HTR-8/SVneo (cell line): ENCODE measurements around the gene STING1.

ENCODE experiments used
- DNase-seq: peaks from one replicate; pipeline ENCODE4 v3.0.0; 2011; ENCODE audit warnings: low spot score, mixed read lengths; ENCODE audit not compliant: insufficient read length
- FAIRE-seq: peaks from 2 replicates; lab custom pipeline; 2011; peaks lifted over from hg19 to GRCh38; lab: Jason Lieb, UNC

Gene STING1

GRCh38 chr5:139472386-139473030 lies 10.1 kb downstream of the STING1 start:
- no peak for FAIRE-seq
- DNase-seq, result no peak

- no peak for DNase-seq
- no peak for FAIRE-seq
Measured at GRCh38 chr5:139470821-139471300, 11.7 kb downstream of the STING1 start, which contains the start of gene SMIM33. Gene SMIM33 (plus strand): TSS chr5:139471004. CDS start chr5:139471122, 118 bp downstream.

- no peak for DNase-seq
- peak; percentile 4 for FAIRE-seq
Measured at GRCh38 chr5:139468421-139468931, 14.1 kb downstream of the STING1 start.

DNA sequence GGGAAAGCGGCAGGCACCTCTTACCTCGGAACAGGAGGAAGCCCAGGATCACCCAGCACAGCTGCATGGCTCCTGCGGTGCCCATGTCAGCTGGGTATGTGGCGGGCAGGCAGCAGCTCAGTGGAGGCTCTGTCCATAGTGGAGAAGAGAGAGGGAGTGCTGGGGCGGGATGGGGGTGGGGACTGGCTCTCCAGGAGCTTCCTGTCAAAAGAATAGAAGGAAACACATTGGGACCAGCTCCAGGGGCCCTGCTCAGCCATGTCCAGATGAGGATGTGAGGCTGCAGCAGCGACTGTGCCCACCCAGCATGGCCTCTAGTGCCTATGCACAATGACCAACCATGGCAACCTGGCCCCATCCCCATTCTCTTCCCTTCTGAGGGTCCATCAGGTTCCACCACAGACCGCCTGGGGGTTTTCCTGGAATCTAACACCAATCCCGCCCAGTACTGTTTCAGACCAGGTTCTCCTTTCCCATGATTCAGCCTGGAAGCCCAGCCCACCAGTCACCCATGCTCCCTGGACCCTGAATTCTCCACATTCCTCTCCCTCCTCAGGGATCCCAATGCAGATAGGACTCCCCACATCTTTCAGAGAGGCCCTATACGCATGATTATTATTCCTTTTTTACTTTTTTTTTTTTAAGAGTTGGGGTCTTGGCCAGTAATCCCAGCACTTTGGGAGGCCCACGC lies 19.8 kb downstream of the STING1 start, which contains the start of gene ECSCR:
Gene ECSCR (minus strand): TSS at position 158 of the 691 bp plus-strand sequence. CDS start 73 bp downstream, at position 85.
- DNase-seq (no peak), FAIRE-seq (no peak)

DNA sequence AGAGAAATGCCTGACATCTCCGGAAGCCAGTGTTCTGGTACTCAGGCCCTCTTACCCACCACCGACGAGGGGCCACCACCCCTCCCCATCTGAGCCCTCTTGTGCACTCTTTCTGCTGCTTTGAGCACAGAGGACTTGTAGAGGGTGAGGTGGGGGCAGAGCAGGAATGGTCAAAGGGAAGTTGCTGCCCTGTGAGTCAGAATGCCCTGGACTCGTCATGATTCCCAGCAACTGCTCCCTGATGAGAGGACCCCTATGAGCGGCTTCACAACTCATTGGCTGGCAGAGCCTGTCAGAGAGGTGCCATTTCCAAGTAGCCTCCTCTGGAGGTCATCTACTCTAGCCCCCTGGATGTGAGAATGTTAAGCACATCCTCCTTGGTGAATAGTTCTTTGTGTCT lies 20.9 kb downstream of the STING1 start:
- DNase-seq (no peak), FAIRE-seq (no peak)

DNA sequence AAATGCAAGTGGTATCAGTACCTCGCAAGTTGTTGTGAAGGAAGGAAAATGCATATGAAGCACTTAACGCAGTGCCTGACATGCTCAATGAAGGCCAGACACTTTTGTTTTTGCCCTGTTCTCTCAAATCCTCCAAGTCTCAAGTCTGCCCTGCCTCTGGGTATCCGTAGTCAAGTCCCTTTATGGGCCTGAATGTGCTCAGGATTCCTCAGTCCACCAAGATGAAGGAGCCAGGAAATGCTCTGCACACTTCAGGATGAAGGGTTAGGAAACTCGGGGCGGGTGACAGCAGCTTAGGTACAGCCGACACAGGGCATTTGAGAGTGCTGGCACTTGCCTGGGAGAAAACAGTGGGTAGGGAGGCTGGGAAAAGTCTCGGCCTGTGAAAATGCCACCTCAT lies 21.4 kb downstream of the STING1 start:
- no peak for FAIRE-seq
- DNase-seq, result no peak

DNA sequence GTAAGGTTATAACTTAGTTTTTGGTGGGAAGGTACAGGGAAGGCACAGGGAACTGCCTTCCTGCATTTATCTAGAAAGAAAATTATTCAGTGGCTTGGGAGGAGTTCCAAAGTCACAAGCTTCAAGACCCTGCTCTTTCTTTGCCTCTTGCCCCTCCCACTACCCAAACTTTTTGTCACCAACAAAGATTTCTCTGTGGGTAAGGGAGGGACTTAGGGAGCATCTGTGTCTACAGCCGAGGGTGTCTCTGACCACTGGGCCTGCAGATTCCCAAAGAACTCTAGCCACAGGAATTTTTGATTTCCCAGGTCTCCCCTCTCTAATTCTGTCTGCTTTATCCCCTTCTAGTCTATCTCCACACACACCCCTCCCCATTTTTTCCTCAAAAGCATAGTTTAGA lies 22.1 kb downstream of the STING1 start:
- FAIRE-seq (no peak), DNase-seq (no peak)

DNA sequence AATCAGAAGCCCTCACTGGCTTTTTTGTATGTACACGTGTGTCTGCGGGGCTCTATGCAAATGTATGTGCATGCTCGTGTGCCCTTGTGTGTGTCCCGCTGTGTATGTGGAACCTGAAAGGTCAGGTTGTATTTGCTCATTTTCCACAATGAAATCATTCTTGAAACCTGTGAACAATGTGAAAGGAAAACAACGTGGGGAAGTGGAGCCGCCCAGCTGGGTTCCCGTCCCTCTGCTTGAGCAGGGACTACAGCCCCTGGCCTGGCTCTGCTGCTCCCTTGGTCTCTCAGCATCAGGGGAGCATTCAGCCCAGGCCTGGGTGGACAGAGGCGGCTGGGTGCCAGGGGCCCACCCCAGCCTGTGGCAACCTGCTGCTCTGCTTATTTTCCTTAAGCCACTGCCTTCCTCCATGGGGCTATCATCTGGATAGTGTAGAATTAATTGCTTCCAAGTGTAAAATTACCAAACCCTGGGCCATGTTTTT lies 23.1 kb downstream of the STING1 start:
- DNase-seq, result no peak
- no peak for FAIRE-seq

- FAIRE-seq (no peak), DNase-seq (no peak)
Measured at GRCh38 chr5:139458580-139459407, 23.8 kb downstream of the STING1 start.

DNA sequence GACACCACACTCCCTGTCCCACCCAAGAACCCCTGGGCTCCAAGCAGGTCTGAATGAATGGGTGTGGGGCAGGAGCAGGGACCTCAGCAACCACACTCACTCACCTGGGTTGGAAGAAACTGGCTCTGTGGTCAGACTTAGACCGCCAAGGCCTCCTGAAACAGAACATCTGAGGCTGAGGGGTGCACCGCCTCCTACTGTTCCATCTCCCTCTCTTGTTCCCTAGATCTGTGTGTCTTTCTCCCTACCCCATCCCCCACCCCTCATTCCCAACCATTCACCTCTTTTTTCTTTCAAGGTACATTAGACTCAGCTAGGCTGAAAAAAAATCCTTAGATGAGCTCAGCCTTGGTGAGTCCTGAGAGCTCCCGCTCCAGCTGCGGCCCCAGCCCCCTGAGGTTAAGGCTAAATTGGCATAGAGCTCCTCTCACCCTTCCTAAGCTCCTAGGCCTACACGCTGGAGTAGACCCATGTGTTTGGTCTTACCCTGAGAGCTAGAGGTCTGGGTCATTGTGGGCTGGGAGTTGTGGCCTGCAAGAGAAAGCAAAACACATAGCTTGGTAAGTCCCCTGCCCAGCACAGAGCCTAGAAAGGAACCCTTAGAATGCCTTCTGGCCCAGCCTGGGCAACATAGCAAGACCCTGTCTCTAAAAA lies 24.8 kb downstream of the STING1 start:
- FAIRE-seq, result no peak

GRCh38 chr5:139457241-139457640 lies 25.3 kb downstream of the STING1 start:
- FAIRE-seq (no peak), DNase-seq (no peak)

More for the DNA sequence above, 24.8 kb downstream of the STING1 start:
- DNase-seq, result no peak

- DNase-seq, result no peak
- no peak for FAIRE-seq
Measured at GRCh38 chr5:139456776-139457175, 25.8 kb downstream of the STING1 start.

GRCh38 chr5:139454568-139455290 lies 27.8 kb downstream of the STING1 start:
- no peak for FAIRE-seq
- DNase-seq, result no peak

- DNase-seq, result no peak
- no peak for FAIRE-seq
Measured at GRCh38 chr5:139453683-139454567, 28.6 kb downstream of the STING1 start.

DNA sequence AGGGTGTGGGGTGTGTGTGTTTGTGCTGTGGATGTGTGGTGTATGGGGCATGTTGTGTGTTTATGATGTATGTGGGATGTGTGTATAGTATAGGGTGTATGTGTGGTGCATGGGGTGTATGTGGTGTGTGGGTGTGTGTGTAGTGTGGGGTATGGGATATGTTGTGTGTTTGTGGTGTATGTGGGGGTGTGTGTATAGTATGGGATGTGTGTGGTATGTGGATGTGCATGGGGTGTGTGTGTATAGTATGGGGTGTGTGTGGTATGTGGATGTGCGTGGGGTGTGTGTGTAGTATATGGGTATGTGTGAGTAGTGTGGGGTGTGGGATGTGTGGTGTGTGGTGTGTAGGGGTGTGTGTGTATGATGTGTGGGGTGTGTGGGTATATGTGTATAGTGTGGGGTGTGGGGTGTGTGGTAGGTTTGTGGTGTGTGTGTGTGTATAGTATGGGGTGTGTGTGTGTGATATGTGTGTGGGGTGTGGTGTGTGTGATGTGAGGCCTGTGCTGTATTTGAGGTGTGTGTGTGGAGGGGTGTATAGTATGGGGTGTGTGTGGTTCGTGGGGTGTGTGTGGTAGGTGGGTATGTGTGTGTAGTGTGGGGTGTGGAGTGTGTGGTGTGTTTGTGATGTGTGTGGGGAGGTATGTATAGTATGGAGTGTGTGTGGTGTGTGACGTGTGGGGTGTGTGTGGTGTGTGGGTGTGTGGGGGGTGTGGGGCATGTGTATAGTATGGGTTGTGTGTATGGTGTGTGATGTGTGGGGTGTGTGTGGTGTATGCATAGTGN lies 30.5 kb downstream of the STING1 start:
- DNase-seq, result no peak
- no peak for FAIRE-seq

- FAIRE-seq, result peak; percentile 87
- DNase-seq, result no peak
Measured at GRCh38 chr5:139451176-139451575, 31.4 kb downstream of the STING1 start.

GRCh38 chr5:139446956-139447779 lies 35.4 kb downstream of the STING1 start:
- DNase-seq, result no peak
- FAIRE-seq, result no peak
